K562 (cell line): ENCODE measurements around the gene SLC25A21. TPM values are rescaled to one million over a fixed set of nuclear protein-coding genes. Genes with fewer than 3 reads are reported as not detected.

ENCODE experiments used
- ATAC-seq: fragments of 200-7000 bp; cut with Tn5 transposase; 3 replicates; pipeline ENCODE4 v1.9.1; 2020; ENCODE audit warnings: moderate library complexity
- BruUV-seq: library from RNA; stranded (reverse); fragments of 400-500 nt; replicated peaks from 2 replicates; lab custom pipeline; 2021; lab: Mats Ljungman, UMichigan
- CTCF ChIA-PET: fragments of 300-600 bp; formaldehyde crosslinking; extraction: SDS; loops from one replicate; lab custom pipeline; 2021; ENCODE audit warnings: low intra/inter-chr PET ratio; lab: Yijun Ruan, JAX
- POLR2A ChIA-PET: fragments of 300-600, 350-650 bp; sonication (Branson Sonifier 250); formaldehyde crosslinking; extraction: SDS; loops from one replicate; lab custom pipeline; 2021; ENCODE audit warnings: antibody characterized with exemption, inconsistent platforms; lab: Yijun Ruan, JAX
- DNase-seq, 4 experiments: peaks; one replicate each; pipeline versions ENCODE4 v3.0.0 to v3.0.0-alpha.2; 2011 to 2018; ENCODE audit warnings: low spot score in 3 of 4, mixed read lengths in 3 of 4; ENCODE audit errors: extremely low read depth in 1 of 4
- FAIRE-seq: peaks from 2 replicates; lab custom pipeline; 2011; peaks lifted over from hg19 to GRCh38; lab: Jason Lieb, UNC
- H2AFZ ChIP-seq: 2 replicates; pipeline ENCODE4 v1.6.0; 2011; ENCODE audit warnings: low read depth, low read length, control low read depth, inconsistent platforms
- H3K27ac ChIP-seq: fragments of 200-600 bp; 3 replicates; pipeline ENCODE4 v1.8.0; 2011; ENCODE audit warnings: low read depth, mild to moderate bottlenecking, control low read depth, inconsistent platforms, low read length, moderate library complexity, mixed read lengths; ENCODE audit errors: extremely low read depth
- H3K27me3 ChIP-seq, 2 experiments: fragments of 300-600 bp in 1 of 2; 2 replicates in 1 of 2; 3 replicates in 1 of 2; pipeline versions ENCODE4 v1.6.0 to v1.8.0; 2011; ENCODE audit warnings: inconsistent platforms in 2 of 2, low read length in 2 of 2, mild to moderate bottlenecking in 1 of 2, mixed read lengths in 1 of 2, moderate library complexity in 1 of 2; ENCODE audit not compliant: control insufficient read depth in 2 of 2, insufficient read depth in 2 of 2
- H3K36me3 ChIP-seq: fragments of 300-600 bp; 3 replicates; pipeline ENCODE4 v1.8.0; 2011; ENCODE audit warnings: mild to moderate bottlenecking, low read length, inconsistent platforms; ENCODE audit not compliant: control insufficient read depth, insufficient read depth
- H3K4me1 ChIP-seq, 2 experiments: fragments of 200-600 bp in 1 of 2; replicated peaks in 1 of 2; 2 replicates in 1 of 2; 3 replicates in 1 of 2; pipeline versions ENCODE4 v1.5.1 to v1.8.0; 2011; ENCODE audit warnings: inconsistent platforms in 2 of 2, low read length in 2 of 2, mild to moderate bottlenecking in 1 of 2, mixed read lengths in 1 of 2, moderate library complexity in 1 of 2; ENCODE audit not compliant: control insufficient read depth in 2 of 2, insufficient read depth in 2 of 2
- H3K4me2 ChIP-seq: 2 replicates; pipeline ENCODE4 v1.6.1; 2011; ENCODE audit warnings: low read length, control low read depth, inconsistent platforms, mixed read lengths; ENCODE audit not compliant: insufficient read depth
- H3K4me3 ChIP-seq: fragments of 200-600 bp; sonication (generic), shearing (Covaris generic); 2 replicates; pipeline ENCODE4 v1.5.1; 2016; ENCODE audit warnings: control low read depth, inconsistent platforms
- H3K79me2 ChIP-seq: fragments of 200-600 bp; 3 replicates; pipeline ENCODE4 v1.8.0; 2011; ENCODE audit warnings: low read length, inconsistent platforms; ENCODE audit not compliant: control insufficient read depth, insufficient read depth
- H3K9ac ChIP-seq, 2 experiments: 2 replicates each; pipeline versions ENCODE4 v1.6.0 to v1.6.1; 2011; ENCODE audit warnings: low read depth in 2 of 2, low read length in 2 of 2, control low read depth in 1 of 2, inconsistent platforms in 1 of 2, mild to moderate bottlenecking in 1 of 2, mixed read lengths in 1 of 2; ENCODE audit not compliant: insufficient read depth in 1 of 2
- H3K9me1 ChIP-seq: one replicate; pipeline ENCODE4 v1.6.0; 2011; ENCODE audit warnings: inconsistent platforms, mild to moderate bottlenecking, low read length, moderate library complexity; ENCODE audit not compliant: control insufficient read depth, insufficient read depth
- H3K9me3 ChIP-seq: replicated peaks from 2 replicates; pipeline ENCODE4 v1.5.1; 2011; ENCODE audit warnings: low read depth, low read length, inconsistent platforms; ENCODE audit not compliant: control insufficient read depth, insufficient read depth
- H4K20me1 ChIP-seq: replicated peaks from 2 replicates; pipeline ENCODE4 v1.6.1; 2011; ENCODE audit warnings: low read length, inconsistent platforms, mixed read lengths; ENCODE audit not compliant: control insufficient read depth, insufficient read depth
- BCOR ChIP-seq: fragments of 450-650 bp; IDR thresholded peaks from 2 replicates; pipeline ENCODE4 v1.6.1; 2016
- CXXC5 ChIP-seq: fragments of 250-450 bp; sonication (Bioruptor Pico); IDR thresholded peaks from 2 replicates; pipeline ENCODE4 v1.8.0; 2022; ENCODE audit warnings: inconsistent platforms, mild to moderate bottlenecking, moderate library complexity
- ELF4 ChIP-seq: fragments of 450-650 bp; formaldehyde crosslinking; IDR thresholded peaks from 2 replicates; pipeline ENCODE4 v1.4.0; 2022; ENCODE audit warnings: missing genetic modification characterization
- FUS ChIP-seq: fragments of 200-400 bp; formaldehyde crosslinking; optimal IDR thresholded peaks from 2 replicates; pipeline ENCODE3; 2017; ENCODE audit warnings: low read depth, low read length
- ID3 ChIP-seq, 2 experiments: fragments of 250-450 bp in 1 of 2; fragments of 450-650 bp in 1 of 2; sonication (Bioruptor Pico) in 1 of 2; IDR thresholded peaks; 2 replicates each; pipeline versions ENCODE4 v1.6.1 to v1.8.0; 2016 to 2021; ENCODE audit warnings: mild to moderate bottlenecking in 2 of 2, moderate library complexity in 2 of 2, missing compliant biosample characterization in 1 of 2, missing genetic modification characterization in 1 of 2
- MAZ ChIP-seq, 2 experiments: fragments of 450-650 bp in 1 of 2; sonication (generic) in 1 of 2; formaldehyde crosslinking; IDR thresholded peaks in 1 of 2; conservative IDR thresholded peaks in 1 of 2; 2 replicates each; pipeline versions ENCODE4 v1.4.0 to v1.5.0; 2020; ENCODE audit warnings: mild to moderate bottlenecking in 1 of 2, missing genetic modification reagents in 1 of 2
- PATZ1 ChIP-seq: fragments of 250-450 bp; sonication (Bioruptor Pico); IDR thresholded peaks from 2 replicates; pipeline ENCODE4 v1.5.0; 2020; ENCODE audit warnings: mild to moderate bottlenecking, borderline replicate concordance
- RAD21 ChIP-seq, 2 experiments: fragments of 250-450 bp in 1 of 2; fragments of 450-650 bp in 1 of 2; sonication (Bioruptor Pico) in 1 of 2; formaldehyde crosslinking in 1 of 2; IDR thresholded peaks in 1 of 2; conservative IDR thresholded peaks in 1 of 2; 2 replicates each; pipeline versions ENCODE4 v1.4.0 to v1.8.0; 2020 to 2022; ENCODE audit warnings: mild to moderate bottlenecking in 2 of 2, moderate library complexity in 1 of 2
- RBM22 ChIP-seq: fragments of 200-400 bp; formaldehyde crosslinking; IDR thresholded peaks from 2 replicates; pipeline ENCODE4 v1.6.1; 2018; ENCODE audit warnings: low read length, low read depth; ENCODE audit not compliant: poor library complexity, severe bottlenecking
- RREB1 ChIP-seq: fragments of 250-450 bp; sonication (Bioruptor Pico); IDR thresholded peaks from 2 replicates; pipeline ENCODE4 v1.4.0; 2020
- SIN3B ChIP-seq: fragments of 450-650 bp; IDR thresholded peaks from 2 replicates; pipeline ENCODE4 v1.6.1; 2017; ENCODE audit warnings: low read depth, mild to moderate bottlenecking, moderate library complexity
- SRF ChIP-seq, 2 experiments: fragments of 250-450, 450-650 bp in 1 of 2; sonication (Bioruptor Pico) in 1 of 2; sonication (generic) in 1 of 2; formaldehyde crosslinking; IDR thresholded peaks; 2 replicates each; pipeline versions ENCODE4 v1.5.0 to v1.5.1; 2020 to 2022; ENCODE audit warnings: mild to moderate bottlenecking in 1 of 2, missing genetic modification reagents in 1 of 2
- ZNF253 ChIP-seq: fragments of 250-450 bp; sonication (Bioruptor Pico); conservative IDR thresholded peaks from 2 replicates; pipeline ENCODE4 v1.6.1; 2021; ENCODE audit warnings: mild to moderate bottlenecking
- WGBS: fragments of 100-300 bp; shearing (Covaris generic); methylation state at CpG from one replicate; pipeline ENCODE4 v1.1.6; 2016; ENCODE audit warnings: low coverage, mixed read lengths; ENCODE audit not compliant: insufficient coverage; ENCODE audit errors: missing lambda C conversion rate; 5-methylcytosine and 5-hydroxymethylcytosine counted together
- in situ Hi-C: fragments of 300-500 bp; cut with MboI; formaldehyde crosslinking; loops from 4 replicates; pipeline ENCODE4 v1.15.0; 2018; ENCODE audit warnings: inconsistent platforms, mixed read lengths
- intact Hi-C: fragments of 100-400 bp; cut with micrococcal nuclease; formaldehyde crosslinking; loops from 2 replicates; pipeline ENCODE4 v1.14.2; 2022
- polyA plus RNA-seq, 8 experiments: library from polyadenylated mRNA; depleted of rRNA in 4 of 8; stranded (reverse) in 5 of 8; unstranded in 3 of 8; fragments of >200 nt; fragmentation: Nextera tagmentation in 2 of 8; fragmentation: Illumina TruSeq in 1 of 8; extraction: Ambion mirVana in 2 of 8; extraction: Trizol in 1 of 8; gene quantifications; 2 replicates each; pipeline versions ENCODE4 v1.2.1 to v1.2.3, GENCODE V29; 2011 to 2014; ENCODE audit warnings: inconsistent platforms in 1 of 8, missing spikeins in 1 of 8
- total RNA-seq, 7 experiments: library from RNA; depleted of rRNA in 6 of 7; stranded (reverse); fragments of >200 nt in 6 of 7; fragmentation: Illumina TruSeq in 2 of 7; extraction: Trizol in 2 of 7; gene quantifications; 2 replicates each; pipeline versions ENCODE4 v1.2.1 to v1.2.3, GENCODE V29; 2011 to 2021; ENCODE audit warnings: low replicate concordance in 1 of 7

Gene SLC25A21
- total and polyA plus RNA-seq, 9 of the 15 experiments (the other 6 are each of a cell fraction or from before 2014, with no cell fraction given): 15.2 to 46.7 (median 28.7) TPM

- no peak overlapping the region for H2AFZ ChIP-seq
- H3K27me3 ChIP-seq: no peaks in the 10 kb centered on the region
- DNase-seq (no peak), ATAC-seq (no peak), FAIRE-seq (no peak)
- no peaks in the 10 kb centered on the region; a peak in 2 of 5 replicates for H3K4me1 ChIP-seq
- H3K4me3 ChIP-seq: no peak overlapping the region
- H3K9me3 ChIP-seq: no peaks in the 10 kb centered on the region
- H3K79me2 ChIP-seq: peaks cover 22% of the 10 kb centered on the region
- in situ Hi-C loops (loop anchor here (25.0 kb wide), 1 partner anchor 503 kb away; no protein-coding TSS in a partner anchor), intact Hi-C loops (loop anchor here (10.0 kb wide), 2 partner anchors 115 to 195 kb away; no protein-coding TSS in a partner anchor)
- no peaks in the 10 kb centered on the region for H3K36me3 ChIP-seq
- H3K27ac ChIP-seq: no peak overlapping the region
- no TSS peak for BruUV-seq
- H3K9me1 ChIP-seq: no peaks in the 10 kb centered on the region
- TF ChIP-seq RREB1 (CRISPR knock-in tag) (no peak), MAZ (CRISPR knock-in tag; conservative IDR thresholded peaks at IDR 0.05 in 1 of 2, IDR thresholded peaks at IDR 0.05 in 1 of 2) (no peak), ZNF253 (no peak), BCOR (no peak), PATZ1 (CRISPR knock-in tag) (no peak), SRF (CRISPR knock-in tag; IDR thresholded peaks at IDR 0.05) (no peak), SIN3B (no peak), RBM22 (no peak), FUS (no peak), ELF4 (CRISPR knock-in tag) (no peak), RAD21 (CRISPR knock-in tag; conservative IDR thresholded peaks at IDR 0.05 in 1 of 2, IDR thresholded peaks at IDR 0.05 in 1 of 2) (no peak), CXXC5 (CRISPR knock-in tag) (no peak), ID3 (CRISPR knock-in tag; IDR thresholded peaks at IDR 0.05) (no peak), ID3 (tag; IDR thresholded peaks at IDR 0.05) (no peak)
- ChIA-PET POLR2A (no interaction called here), CTCF (no interaction called here)
- no peaks in the 10 kb centered on the region for H4K20me1 ChIP-seq
- WGBS: 36% methylated on average over 2 of the region's 2 CpGs
- no peak overlapping the region for H3K9ac ChIP-seq
- no peak overlapping the region for H3K4me2 ChIP-seq
Measured at GRCh38 chr14:37140176-37140575, 32.2 kb downstream of the SLC25A21 start.
